Measurements from ENCODE around the gene IRF7.

Gene IRF7

DNA sequence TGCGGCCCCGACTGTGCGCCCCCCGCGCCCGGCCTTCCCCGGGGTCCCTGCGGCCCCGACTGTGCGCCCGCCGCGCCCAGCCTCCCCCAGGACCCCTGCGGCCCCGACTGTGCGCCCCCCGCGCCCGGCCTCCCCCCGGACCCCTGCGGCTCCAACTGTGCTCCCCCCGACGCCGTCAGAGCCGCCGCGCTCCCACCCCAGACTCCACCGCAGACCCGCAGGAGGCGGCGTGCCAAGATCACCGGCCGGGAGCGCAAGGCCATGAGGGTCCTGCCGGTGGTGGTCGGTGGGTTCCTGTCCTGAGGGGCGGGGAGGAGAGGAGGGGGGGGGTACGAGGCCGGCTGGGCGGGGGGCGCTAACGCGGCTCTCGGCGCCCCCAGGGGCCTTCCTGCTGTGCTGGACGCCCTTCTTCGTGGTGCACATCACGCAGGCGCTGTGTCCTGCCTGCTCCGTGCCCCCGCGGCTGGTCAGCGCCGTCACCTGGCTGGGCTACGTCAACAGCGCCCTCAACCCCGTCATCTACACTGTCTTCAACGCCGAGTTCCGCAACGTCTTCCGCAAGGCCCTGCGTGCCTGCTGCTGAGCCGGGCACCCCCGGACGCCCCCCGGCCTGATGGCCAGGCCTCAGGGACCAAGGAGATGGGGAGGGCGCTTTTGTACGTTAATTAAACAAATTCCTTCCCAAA, 24.4 kb upstream of the IRF7 start:
- DNase-seq = no peak

DNA sequence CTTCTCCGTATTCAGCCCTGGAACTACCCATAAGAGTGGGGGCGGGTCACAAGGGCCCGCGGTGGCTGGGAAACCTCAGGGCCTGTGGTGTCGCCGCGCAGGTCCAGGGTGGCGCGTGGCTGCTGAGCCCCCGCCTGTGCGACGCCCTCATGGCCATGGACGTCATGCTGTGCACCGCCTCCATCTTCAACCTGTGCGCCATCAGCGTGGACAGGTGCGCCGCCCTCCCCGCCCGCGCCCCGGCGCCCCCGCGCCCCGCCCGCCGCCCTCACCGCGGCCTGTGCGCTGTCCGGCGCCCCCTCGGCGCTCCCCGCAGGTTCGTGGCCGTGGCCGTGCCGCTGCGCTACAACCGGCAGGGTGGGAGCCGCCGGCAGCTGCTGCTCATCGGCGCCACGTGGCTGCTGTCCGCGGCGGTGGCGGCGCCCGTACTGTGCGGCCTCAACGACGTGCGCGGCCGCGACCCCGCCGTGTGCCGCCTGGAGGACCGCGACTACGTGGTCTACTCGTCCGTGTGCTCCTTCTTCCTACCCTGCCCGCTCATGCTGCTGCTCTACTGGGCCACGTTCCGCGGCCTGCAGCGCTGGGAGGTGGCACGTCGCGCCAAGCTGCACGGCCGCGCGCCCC, 23.7 kb upstream of the IRF7 start:
- DNase-seq = no peak

DNA sequence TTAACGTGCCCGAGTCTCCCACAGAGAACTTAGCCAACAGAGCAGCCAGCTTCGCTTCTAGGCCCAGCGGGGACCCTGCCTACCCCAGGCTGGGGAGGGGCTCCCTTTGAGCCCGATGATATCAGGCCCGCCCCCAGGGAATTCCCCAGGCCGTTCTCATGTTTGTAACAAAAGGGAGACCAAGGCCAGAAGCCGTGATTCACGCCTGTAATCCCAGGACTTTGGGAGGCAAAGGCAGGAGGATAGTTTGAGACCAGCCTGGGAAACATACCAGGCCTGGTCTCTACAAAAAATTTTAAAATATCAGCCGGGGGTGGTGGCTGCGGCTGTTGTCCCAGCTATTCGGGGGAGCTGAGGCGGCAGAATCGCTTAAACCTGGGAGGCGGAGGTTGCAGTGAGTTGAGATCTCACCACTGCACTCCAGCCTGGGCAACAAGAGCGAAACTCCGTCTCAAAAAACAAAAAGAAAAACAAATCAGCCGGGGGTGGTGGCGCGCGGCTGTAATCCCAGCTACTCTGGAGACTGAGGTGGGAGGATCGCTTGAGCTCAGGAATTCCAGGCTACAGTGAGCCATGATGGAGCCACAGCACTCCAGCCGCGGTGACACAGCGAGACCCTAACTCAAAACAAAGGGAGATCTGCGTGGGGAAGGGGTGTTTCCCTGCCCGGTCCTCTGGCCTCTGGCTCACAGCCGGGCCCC, 23.0 kb upstream of the IRF7 start:
- no peak for DNase-seq

DNA sequence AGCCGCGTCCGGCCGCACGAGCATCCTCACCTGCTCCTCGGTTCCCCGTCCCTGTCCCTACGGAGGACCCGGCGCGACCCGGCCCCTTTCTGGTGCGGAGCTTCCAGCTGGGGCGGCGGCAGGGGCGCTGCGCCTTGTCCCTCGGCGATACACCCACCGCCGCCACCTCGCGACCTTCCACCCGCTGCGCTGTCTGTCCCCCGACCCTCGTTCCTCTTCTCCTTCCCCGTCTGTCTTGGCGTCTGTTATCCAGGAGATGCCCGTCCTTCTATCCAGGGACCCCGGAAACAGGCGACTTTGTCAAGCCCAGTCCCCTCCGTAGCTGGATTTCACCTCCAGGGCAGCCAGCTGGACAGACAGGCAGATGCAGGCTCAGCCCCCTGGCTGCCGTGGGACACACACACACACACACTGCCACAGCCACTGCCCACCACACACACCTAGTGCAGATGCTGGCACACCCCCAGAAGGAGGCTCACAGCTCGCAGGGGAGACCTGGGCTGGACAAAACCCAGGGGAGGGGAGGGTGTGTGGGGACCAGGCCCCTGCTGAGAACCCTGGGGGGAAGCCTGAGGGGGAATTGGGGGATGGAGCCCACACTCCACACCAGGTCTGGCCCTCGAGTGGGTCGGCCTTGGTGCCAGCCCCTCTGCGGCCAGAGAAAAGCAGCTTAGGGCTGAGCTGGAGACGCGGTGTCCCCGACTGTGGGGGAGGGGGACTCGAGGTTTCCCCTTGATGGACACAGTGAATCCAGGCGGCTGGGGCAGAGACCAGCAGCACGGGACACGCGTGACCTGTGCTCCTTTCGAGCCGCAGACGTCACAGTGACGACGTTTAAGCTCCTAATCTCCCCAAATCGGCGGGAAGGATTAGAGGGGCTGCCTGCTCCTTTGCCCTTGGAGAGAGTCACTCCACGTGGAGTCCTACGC, 22.1 kb upstream of the IRF7 start:
- no peak for DNase-seq

DNA sequence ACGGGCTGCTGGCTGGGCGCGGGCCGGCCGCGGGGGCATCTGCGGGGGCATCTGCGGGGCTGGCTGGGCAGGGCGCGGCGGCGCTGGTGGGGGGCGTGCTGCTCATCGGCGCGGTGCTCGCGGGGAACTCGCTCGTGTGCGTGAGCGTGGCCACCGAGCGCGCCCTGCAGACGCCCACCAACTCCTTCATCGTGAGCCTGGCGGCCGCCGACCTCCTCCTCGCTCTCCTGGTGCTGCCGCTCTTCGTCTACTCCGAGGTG, 21.5 kb upstream of the IRF7 start:
- DNase-seq = no peak

DNA sequence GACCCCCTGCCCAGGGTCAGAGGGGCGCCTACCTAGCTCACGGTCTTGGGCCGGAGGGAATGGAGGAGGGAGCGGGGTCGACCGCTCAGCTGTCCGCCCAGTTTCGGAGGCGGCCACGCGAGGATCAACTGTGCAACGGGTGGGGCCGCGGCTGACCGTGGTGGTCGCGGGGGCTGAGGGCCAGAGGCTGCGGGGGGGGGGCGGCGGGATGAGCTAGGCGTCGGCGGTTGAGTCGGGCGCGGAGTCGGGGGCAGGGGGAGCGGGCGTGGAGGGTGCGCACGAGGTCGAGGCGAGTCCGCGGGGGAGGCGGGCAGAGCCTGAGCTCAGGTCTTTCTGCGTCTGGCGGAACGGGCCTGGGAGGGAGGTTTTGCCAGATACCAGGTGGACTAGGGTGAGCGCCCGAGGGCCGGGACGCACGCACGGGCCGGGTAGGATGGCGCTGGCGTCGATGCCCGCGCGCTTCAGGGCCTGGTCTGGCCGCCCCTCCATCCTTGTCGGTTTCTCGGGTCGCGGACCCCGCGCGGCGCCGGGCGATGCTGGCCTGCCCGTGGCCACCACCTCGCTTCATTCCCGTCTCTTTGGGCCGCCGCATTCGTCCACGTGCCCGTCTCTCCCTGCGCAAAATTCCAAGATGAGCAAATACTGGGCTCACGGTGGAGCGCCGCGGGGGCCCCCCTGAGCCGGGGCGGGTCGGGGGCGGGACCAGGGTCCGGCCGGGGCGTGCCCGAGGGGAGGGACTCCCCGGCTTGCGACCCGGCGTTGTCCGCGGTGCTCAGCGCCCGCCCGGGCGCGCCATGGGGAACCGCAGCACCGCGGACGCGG, 21.0 kb upstream of the IRF7 start, which contains the start of gene DRD4:
DRD4 (plus strand) TSS at position 759 of the 822 bp plus-strand sequence; CDS start at position 795, 36 bp downstream.
- DNase-seq = no peak

DNA sequence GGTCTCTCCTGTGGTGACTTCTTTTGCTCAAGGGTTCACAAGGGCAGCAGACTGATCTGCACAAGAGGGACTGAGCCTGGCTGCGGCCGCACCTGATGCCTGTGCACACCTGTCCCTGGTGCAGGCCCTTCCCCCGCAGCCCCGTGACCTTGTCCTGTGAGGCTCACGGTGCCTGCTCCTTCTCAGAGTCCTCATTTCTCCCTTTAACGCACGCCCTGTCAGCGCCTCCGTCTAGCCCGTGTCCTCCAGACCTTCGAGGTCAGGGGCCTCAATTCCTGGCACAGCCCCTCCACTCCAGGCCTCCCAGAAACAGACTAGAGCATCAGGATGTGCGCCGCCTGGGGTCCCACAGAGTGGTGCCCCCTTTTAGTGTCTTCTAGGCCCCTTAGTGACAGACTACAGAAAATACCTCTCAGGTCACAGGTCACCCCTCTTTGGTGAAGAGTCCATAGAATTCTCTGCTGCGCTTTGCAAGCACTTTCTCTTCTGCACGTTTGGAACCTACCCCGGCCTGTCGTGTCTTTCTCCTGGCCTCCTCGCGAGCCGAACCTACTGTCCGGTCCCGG, 20.3 kb upstream of the IRF7 start:
- no peak for DNase-seq

DNA sequence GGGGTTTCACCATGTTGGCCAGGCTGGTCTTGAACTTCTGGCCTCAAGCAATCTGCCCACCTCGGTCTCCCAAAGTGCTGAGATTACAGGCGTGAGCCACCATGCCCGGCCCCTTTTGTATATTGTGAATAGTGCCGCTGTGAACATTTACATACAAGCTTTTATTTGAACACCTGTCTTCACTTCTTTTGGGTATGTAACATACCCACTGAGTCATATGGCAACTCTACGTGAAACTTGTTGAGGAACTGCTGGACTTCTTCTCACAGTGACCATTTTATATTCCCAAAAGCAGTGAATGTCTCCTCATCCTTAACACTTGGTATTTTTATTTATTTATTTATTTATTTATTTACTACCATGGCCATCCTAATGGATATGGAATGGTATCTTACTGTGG, 15.1 kb upstream of the IRF7 start:
- no peak for DNase-seq

DNA sequence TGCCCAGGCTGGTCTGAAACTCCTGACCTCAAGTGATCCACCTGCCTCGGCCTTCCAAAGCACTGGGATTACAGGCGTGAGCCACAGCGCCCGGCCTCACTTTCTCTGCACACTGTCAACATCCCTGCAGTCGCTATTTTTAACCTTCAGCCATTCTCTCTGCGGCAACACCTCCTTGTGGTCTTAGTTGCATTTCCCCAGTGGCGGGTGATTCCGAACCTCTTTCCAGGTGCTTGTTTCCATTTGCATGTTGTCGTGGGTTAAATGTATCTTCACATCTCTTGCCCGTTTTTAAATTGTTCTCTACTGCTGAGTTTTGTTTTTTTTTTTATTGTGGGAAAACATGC, 13.5 kb upstream of the IRF7 start:
- DNase-seq = no peak

DNA sequence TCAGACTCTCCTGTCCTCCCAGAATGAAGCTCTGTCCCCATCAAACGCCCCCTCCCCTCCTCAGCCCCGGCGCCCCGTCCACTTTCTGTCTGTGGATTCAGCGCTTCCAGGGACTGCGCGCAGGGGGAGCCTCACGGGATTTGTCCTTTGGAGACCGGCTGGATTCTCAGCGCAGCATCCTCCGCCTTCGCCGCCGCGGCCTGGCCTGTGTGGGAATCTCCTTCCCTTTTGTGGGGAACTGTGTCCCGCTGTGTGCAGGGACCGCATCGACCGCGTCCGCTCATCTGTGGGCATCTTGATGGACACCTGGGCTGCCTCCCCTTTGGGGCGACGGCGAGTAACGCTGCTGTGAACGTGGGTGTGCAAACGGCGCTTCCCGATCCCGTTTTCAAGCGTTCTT, 12.3 kb upstream of the IRF7 start:
- no peak for DNase-seq

DNA sequence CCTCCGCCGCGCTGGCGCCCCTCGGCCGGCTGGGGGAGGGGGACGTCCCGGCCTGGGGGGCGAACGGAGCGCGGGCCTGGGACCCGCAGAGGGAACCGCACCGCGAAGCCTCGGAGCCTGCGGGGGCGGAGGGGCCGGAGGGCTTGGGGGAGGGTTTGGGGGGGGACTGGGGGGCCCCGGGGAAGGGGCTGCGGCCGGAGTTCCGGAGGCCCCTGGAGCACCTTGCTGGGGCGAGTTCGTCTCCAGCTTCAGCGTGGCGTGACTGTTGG, 11.5 kb upstream of the IRF7 start:
- DNase-seq = no peak

DNA sequence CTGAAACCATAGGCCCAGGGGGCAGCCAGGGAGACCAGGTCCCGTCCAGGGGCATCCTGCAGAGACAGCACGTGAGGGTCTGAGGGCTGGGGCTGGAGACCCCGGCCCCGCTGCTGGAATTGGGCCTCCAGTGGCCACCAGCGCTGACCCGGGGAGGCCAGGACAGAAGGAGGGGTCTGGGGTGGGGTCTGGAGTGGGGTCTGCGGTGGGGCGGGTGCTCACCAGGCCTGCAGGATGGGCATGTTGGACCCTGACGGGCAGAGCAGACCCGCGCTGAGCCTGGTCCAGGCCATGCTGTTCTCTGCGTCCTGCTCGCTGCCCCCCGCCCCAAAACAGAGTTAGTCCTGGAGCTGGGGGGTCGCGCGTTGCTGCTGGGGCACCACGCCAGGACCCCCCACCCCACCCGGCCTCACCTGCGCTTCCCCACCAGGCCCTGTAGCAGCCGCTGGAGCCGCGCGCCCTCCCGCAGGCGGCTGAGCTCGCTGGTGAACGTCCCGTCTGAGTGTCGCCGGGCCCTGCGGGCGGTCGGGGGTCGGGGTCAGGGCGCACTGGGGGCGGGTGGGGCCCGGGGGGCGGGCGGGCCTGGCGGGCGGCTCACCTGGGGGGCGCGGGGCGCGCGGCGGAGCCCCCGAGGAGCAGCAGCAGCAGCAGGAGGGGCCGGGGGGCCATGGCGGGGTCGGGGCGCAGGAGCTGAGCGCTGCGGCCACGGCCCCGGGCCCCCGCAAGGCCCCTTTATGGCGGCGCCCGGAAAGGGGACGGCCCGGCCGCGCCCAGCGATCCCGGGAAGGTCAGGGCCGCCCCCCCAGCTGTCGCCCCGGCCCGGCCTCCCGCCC, 10.9 kb upstream of the IRF7 start, which contains the start of gene SCT:
SCT (minus strand) TSS at position 707 of the 833 bp plus-strand sequence; CDS start at position 669, 38 bp downstream.
- no peak for DNase-seq

DNA sequence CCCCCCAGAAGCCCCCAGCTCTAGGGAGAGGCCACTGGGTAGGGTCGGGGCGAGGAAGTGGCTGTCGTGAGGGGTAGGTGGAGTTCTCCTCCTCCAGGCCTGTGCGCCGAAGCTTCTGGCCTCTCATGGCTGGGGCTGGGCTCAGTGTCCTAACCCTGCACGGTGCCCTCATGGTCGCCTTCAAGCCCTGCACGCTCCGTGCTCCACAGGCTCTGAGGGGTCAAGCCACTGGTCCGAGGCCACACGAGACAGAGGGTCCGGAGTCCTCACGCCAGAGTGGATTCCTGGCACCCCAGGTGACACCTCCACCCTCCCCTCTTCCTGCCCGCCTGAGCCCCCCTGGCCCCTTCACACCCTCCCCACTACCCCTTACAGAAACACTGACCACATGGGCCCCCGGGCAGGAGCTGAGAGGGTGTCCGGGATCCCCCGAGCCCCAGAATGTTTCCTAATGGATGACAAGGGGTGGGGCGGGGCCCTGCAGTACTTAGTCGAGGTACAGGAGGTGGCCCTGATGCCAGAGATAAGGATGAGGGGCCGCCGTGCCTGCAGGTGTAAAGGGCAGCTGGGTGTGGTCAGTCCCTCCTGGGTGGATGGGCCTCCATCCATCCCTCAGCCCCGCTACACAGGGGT, 10.0 kb upstream of the IRF7 start:
- no peak for DNase-seq

DNA sequence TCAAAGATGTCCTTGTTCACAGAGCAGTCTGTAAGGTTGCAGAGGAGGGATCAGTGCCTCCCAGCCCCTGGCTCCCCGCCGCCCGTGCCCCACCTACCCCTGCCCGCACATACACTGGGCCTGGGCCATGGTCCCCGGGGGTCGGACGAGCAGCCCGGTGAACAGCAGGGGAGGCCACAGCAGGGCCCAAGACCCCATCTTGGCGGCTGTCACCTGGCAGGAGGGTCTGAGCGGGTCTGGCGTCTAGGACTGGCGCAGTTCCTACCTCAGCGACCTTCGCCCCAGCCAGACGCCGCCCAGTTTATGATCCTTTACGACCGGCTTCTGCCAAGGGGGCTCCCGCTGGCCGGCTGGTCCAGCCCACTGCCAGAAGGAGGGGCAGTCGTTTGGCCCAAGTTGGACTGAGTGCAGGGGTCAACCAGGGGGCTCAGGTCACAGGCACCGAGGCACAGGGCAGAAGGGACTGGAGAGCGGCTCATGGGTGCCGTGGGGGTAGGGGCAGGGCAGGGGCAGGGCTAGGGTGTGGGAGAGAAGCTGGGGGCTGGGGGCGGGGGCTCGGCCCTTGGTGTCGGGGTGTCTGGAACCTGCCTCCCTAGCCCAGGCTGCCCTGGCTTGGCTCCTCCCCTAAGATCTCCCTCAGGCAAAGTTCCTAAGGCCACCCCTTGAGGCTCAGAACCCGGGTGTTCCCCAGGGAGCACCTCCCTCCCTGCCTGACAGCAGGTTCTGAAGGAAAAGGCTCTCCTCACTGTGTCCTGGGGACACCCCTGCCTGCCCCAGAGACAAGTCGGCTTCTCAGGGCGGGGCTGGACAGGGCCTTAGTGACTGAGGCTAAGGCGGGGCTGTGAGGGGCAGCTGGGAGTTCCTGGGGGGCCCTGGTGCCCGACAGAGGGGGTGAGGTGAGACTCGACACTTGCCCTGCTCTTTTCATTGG, 9.2 kb upstream of the IRF7 start, which contains the start of gene CDHR5:
CDHR5 (minus strand) TSS at position 251 of the 931 bp plus-strand sequence; CDS start at position 198, 53 bp downstream.
- no peak for DNase-seq

DNA sequence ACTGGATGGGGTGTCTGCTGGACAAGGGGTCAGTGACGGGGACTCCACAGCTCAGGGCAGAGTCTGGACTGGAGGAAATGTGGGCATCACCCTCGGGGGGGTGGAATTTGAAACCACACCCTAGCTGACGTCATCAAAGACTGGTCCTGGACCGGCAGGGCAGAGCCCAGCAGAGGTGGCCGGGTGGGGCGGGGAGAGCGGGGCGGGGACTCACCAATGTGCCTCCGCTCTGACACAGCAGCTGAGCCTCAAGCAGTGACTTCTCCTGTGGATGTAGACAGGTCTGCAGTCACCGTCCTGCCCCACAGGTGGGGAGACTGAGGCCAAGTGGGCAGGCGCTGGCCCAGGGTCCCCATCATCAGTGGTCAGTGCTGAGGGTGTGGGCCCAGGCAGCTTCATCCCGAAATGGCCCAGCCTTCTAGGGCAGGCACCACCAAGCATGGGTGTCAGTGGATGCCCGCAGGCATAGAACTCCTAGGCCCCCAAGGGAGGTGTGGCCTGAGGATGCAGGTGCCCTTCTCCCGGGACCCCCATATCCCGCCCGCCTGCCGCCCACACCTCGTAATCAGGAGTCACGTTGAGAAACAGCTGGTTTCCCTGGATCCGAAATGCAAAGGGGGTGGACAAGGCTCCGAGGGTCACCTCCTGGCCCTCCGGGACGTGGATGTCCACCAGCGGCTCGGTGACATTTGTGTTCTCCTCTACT, 8.4 kb upstream of the IRF7 start:
- DNase-seq = no peak

DNA sequence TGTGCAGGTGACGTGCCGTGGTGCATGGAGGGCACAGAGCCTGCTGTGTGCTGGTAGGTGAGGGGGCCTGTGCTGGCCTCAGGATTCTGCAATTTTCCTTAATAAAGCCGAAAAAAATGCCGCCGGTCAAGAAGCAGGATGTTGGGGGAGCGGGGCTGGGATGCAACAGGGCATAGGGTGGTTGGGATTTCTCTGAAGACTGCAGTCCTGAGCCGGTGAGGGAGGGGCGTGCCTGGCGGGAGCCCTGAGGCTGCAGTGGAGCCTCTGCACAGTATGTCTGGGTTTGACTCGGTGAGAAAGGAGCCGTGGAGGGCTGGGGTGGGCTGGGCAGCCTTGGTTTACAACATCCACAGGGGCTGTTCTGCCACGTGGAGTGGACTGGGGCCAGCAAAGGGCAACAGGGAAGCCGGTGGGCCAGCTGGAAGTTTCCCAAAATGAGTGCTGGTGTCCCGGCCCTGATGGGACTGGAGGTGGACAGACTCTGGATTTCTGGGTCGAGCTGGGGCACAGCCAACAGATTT, 7.7 kb upstream of the IRF7 start:
- DNase-seq = no peak

DNA sequence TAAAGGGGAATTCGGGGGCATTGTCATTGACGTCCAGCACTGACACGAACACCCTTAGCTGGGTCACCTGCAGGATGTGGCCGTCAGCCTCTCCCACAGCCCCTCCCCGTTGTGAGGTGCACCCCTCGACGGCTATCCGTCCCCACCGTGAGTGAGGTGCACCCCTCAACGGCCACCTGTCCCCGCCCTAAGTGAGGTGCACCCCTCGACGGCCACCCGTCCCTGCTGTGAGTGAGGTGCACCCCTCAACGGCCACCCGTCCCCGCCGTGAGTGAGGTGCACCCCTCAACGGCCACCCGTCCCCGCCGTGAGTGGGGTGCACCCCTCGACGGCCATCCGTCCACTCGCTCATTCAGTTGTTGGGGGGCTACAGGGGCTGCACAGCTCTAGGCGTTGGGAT, 6.1 kb upstream of the IRF7 start:
- no peak for DNase-seq

DNA sequence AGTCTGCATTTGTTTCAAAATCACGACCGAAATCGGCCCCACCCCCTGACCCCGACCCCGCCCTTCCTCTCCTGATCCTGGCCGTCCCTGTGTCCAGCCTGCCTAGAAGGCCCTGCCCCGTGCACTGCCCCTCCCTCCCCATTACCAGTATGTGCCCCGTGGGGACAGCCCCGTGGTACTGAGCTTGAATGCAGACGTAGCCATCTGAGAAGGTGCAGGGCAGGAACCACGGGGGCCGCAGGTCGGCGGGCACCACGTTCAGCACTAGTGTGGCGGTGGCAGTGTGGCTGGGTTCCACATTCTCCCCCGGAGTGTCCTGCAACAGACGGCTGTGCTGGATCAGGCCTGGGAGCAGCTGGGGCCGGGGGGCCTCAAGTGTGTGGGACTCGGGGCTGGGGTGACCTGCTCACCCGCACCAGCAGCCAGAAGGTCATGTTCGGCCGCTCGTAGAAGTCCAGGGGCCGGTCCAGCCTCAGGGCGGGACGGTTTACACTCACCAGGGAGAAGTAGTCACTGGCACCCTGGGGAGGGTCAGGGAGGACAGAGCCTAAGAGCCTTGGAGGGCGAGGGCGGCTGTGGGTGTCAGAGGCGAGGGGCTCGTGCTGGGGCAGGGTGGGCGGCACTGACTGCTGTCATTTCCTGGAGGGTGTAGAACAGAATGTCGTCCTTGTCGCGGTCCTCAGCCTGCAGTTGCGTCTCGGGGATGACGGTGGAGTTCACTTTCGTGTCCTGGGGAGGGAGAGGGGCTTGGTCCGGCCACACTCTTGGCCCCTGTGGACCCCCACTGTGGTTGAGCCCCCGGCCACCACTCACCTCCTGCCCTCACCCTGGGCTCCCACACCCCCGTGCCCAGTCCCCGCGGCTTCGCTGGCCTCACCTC, 5.4 kb upstream of the IRF7 start:
- no peak for DNase-seq

All from NCI-H1105 (cell line).